GM19397 (cell line): ENCODE measurements around the gene ANKS4B.
"Not testable (repeated sequence)": the region's sequence is repeated elsewhere in the genome, so short reads cannot be mapped to it uniquely, and the experiment has no call there.

ENCODE experiments used
- ATAC-seq: cut with Tn5 transposase; IDR thresholded peaks from one replicate; pipeline ENCODE4 v1.9.1; 2021; ENCODE audit warnings: mild to moderate bottlenecking, moderate library complexity; ENCODE audit not compliant: unreplicated experiment

Gene ANKS4B

DNA sequence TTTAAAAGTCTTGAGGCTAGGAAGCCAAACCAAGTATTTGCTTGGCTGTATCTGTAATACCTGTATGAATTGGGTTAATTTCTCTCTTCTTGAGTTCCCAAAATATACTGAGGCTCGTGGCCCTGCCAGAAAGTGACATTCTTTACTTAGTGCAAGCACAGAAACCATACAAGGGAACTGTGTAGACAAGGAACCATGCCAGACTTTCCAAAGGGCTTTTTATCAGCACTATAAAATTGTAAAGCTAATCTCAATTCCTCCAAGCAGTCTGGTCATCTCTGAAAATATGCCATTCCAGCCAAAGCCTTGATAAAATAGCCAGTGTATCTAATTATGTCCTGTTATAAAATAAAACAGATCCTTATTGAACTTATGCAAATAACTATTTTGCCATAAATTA lies 51.8 kb downstream of the ANKS4B start:
- ATAC-seq = no peak

DNA sequence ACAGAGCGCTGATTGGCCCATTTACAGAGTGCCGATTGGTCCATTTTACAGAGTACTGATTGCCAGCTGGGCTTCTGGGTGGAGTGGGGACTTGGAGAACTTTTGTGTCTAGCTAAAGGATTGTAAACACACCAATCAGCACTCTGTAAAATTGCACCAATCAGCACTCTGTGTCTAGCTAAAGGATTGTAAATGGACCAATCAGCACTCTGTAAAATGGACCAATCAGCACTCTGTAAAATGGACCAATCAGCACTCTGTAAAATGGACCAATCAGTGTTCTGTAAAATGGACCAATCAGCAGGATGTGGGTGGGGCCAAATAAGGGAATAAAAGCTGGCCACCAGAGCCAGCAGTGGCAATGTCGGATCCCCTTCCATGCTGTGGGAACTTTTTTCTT lies 56.3 kb downstream of the ANKS4B start:
- not testable (repeated sequence) for ATAC-seq

DNA sequence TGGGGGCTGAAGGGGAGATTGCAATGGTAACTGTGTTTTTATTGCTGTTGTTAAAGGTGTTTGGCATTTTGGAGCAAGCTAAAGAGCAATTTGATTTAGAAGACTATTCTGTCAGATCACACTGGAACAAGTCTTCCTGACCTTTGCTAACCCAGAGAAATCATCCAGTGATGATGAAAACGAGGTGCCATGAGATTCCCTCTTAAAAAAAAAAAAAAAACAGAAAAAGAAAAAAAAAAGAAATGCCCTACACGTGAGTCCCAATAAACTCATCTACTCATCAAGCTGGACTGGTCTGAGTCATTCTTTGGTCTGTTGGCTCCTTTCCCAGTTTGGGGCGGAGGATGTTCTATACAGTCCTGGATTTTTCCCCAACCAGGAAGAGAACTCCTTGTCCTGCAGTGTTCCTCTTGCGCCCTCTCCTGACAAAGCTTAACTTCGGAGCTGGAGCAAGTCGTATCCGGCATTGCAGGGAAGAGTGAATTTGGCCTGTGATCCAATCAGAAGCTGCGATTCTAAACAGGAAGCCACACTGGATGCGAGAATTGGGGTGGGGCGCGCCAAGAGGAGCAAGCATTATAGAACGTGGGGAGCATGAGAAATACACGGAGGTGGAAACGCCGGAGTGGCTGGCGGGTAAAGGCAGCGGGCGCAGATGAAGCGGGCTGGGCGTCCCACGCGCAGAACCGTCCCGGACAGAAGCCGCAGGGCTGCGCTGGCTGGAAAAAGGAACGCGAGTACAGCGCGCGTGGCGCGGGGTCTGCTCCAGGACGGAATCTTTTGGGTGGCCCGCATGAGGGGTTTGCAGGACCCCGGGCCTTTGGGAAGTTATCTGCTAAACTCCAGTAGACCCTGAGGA lies 67.0 kb downstream of the ANKS4B start:
- peak; percentile 52 for ATAC-seq

DNA sequence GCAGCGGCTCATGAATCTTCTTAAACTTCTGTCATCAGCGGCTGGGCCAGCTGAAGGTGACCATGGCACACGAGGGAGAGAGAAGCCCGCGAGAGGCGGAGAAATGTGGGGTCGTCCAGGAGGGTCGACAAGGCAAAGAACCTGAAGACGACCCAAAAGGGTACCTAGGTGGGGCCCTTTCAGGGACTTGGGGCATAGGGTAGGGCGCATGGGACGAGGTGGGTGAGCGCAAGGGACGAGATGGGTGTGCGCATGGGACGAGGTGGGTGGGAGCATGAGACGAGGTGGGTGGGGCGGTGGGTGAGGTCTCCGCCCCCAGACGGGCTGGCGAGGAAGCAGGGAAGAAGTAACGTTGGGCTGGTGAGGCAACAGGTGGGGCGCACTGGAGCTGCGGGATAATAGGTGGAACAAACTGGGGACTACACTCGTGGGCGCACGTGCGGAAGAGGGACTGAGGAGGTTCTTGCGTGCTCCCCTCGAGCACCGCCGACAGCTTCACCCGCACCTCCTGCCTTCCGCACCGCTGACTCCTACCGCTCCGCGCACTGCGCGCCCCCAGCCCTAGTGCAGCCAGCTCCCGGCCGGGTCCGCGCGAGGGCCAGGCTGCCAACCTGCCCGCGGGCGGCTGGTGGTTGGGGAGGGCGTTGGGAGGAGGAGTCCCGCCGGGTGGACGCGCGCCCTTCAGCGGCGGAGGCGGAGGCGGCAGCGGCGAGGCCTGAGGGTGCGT lies 67.8 kb downstream of the ANKS4B start:
- ATAC-seq = peak; percentile 61

DNA sequence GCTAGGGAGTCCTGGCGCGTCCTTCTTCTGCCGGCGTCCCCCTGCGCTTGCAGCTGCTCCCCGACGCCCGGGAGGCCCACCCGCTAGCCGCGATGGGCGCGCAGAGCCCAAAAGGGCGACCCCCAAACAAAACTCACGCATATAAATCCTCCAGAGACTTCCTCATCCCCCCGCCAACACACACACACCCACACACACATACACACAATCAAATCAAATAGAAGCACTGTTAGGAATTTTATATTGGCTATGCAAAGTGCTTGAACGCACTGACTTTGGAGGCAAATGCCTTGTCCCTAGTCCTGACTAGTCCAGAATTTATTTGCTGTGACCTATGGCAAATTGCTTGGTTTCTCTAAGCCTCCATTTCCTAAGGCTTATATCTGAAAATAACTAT lies 68.4 kb downstream of the ANKS4B start:
- no peak for ATAC-seq

DNA sequence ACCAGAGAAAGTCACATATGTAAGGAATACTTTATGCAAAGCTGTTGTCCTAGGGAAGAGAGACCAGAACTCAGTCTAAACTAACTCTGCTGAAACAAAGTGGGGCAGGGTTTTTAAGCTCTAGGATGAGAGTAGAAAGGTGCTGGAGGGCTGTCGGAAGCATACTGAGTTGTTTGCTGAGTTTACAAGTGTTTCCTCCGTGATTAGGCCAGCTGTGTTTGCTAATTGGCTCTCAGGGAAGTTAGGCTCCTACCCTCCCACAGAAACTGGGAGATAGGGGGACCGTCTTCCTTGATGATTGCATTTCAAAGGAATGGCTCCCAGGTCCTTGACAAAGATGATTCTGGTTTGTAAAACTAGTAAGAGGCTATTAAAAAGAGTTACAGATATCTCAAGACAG lies 69.0 kb downstream of the ANKS4B start:
- ATAC-seq = no peak

DNA sequence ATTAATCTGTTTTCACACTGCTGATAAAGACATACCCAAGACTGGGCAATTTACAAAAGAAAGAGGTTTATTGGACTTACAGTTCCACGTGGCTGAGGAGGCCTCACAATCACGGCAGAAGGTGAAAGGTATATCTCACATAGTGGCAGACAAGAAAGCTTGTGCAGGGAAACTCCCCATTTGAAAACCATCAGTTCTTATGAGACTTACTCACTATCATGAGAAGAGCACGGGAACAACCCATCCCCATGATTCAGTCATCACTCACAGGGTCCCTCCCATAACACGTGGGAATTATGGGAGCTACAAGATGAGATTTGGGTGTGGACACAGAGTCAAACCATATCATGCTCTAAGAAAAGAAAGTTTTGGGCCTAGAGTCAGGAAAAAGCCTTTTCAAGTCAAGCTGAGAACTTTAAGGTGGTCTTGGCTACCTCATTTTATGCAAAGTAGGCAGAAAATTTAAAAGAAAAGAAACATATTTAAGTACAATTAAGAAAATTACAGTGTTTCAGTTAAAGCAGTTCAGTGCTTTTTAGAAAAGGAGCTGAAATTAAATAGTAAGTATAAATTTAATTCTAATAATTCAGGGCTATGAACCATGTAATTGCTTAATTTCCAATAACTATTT lies 69.5 kb downstream of the ANKS4B start:
- no peak for ATAC-seq
